Astrocyte of the spinal cord (primary cell): Measurements from ENCODE around the gene CUTC.

ENCODE experiments used
- DNase-seq: peaks from one replicate; pipeline ENCODE4 v3.0.0; 2011; ENCODE audit warnings: low read depth, low spot score
- H3K4me3 ChIP-seq: 2 replicates; pipeline ENCODE4 v1.5.1; 2011; ENCODE audit warnings: low read depth, mild to moderate bottlenecking, low read length, moderate library complexity
- in situ Hi-C: cut with HindIII; loops from 2 replicates; pipeline ENCODE4 v1.10.0; 2017; ENCODE audit warnings: low sequenced_read_pairs
- TF ChIP-seq, protein P1 (sequence below): IDR thresholded peaks from 2 replicates; pipeline ENCODE4 v1.5.1; 2012; ENCODE audit warnings: low read depth, mild to moderate bottlenecking, low read length, inconsistent platforms

The CUTC gene

GRCh38 chr10:99698504-99699080 lies 33.4 kb upstream of the CUTC start:
- no peak overlapping the region for H3K4me3 ChIP-seq
- in situ Hi-C loops = no loop called here
- TF ChIP-seq, protein P1, sequence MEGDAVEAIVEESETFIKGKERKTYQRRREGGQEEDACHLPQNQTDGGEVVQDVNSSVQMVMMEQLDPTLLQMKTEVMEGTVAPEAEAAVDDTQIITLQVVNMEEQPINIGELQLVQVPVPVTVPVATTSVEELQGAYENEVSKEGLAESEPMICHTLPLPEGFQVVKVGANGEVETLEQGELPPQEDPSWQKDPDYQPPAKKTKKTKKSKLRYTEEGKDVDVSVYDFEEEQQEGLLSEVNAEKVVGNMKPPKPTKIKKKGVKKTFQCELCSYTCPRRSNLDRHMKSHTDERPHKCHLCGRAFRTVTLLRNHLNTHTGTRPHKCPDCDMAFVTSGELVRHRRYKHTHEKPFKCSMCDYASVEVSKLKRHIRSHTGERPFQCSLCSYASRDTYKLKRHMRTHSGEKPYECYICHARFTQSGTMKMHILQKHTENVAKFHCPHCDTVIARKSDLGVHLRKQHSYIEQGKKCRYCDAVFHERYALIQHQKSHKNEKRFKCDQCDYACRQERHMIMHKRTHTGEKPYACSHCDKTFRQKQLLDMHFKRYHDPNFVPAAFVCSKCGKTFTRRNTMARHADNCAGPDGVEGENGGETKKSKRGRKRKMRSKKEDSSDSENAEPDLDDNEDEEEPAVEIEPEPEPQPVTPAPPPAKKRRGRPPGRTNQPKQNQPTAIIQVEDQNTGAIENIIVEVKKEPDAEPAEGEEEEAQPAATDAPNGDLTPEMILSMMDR = no peak
- DNase-seq = no peak

GRCh38 chr10:99700649-99701048 lies 31.4 kb upstream of the CUTC start:
- in situ Hi-C loops = no loop called here
- TF ChIP-seq, protein P1 = no peak
- DNase-seq = no peak
- no peak overlapping the region for H3K4me3 ChIP-seq

DNA sequence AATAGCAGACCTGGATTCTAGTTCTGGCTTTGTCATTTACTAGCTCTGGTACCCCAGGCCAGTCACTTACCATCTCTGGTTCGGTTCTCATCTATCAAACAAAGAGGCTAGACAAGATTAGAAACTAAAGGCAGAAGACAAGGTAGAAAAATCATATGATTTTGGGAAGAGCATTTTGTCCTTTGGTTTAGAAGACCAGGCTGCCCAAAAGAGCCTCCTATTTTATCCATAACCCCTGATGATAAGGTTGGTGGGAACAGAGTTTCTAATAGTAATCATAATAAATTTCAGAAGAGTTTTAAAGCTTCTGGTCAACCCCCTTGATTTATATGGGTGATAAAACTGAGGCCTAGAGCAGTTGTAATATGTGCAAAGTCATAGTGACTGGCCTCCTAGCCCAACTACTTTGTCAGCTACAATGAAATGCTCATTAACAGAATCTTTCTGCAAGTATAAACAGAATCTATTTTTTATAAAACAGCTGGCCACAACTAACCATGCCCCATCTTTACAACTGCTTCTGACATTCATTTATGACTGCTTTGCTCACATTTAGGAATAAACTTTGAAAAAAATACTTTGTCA lies 23.5 kb upstream of the CUTC start:
- DNase-seq = no peak
- TF ChIP-seq, protein P1 = no peak
- no peak overlapping the region for H3K4me3 ChIP-seq
- in situ Hi-C loops = no loop called here

GRCh38 chr10:99709480-99710229 lies 22.4 kb upstream of the CUTC start:
- no peak overlapping the region for H3K4me3 ChIP-seq
- peak; percentile 20 for DNase-seq
- in situ Hi-C loops = no loop called here
- TF ChIP-seq, protein P1 = no peak

DNA sequence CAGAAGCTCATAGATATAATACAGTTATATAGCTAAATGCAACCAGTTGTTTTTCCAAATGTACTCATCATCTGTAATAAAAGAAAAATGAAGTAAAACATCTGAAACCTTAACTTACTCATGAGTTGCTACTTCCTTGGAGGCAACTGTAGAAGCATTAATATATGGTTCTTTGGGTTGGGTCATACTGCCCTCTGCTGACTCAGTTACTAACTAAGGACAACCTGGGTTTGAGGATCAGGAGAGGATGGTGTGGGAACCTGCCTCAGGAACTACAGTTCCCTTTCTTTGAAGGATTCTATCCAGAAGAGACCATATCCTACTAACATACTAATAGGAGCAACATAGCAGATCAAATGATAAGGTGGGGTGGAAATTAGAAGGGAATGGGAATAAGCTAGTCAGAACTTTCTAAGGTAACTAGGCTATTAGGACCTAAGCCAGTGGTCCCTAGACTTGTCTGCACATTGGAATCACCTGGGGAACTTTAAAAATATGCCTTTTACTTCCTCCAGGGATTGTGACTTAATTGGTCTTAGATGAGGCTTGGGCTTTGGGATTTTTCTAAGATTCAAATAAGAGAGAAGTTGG lies 20.8 kb upstream of the CUTC start:
- H3K4me3 ChIP-seq = no peak overlapping the region
- in situ Hi-C loops = no loop called here
- DNase-seq = peak; percentile 67
- TF ChIP-seq, protein P1 = peak; percentile 68

DNA sequence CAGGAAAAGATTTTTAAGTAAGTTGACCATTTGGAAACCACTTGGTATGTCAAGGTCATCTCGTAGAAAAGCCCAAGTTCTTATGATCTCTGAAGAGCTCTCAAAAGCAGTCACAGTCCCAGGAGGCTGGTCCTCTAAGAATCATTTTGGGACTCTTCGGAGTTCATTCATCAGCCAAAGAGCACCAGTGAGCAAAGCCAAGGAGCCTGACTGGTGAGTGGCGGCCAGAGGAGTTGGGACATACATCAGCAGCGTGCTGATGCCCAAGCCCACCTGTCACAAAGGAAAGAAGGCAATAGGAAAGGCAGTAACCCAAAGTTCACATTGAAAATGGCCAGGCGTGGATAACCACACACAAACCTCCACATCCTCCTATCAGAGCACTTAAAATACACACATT lies 17.6 kb upstream of the CUTC start:
- in situ Hi-C loops = no loop called here
- DNase-seq = no peak
- no peak overlapping the region for H3K4me3 ChIP-seq
- TF ChIP-seq, protein P1 = no peak
